Stimulated activated naive B cell treated with anti-CD40 and anti-IgM and Interleukin-4, amounts not matched to agents 10 μg/mL and 1 μg/mL and 100 μg/mL, for 72 hours (primary cell): ENCODE data around the gene CAMTA1.

Experiments used
- ATAC-seq, 2 donors: fragments of 150-1000 bp; cut with Tn5 transposase; replicated peaks; 2 replicates each; pipeline ENCODE4 v1.10.0; 2021; ENCODE audit warnings: moderate library complexity in 1 of 2
- DNase-seq: peaks from one replicate; pipeline ENCODE4 v3.0.0; 2021
- H3K27ac Mint-ChIP-seq: one replicate; pipeline ENCODE4 v1.8.0; 2022; ENCODE audit warnings: mild to moderate bottlenecking, mixed read lengths
- H3K27me3 Mint-ChIP-seq, 2 donors: one replicate each; pipeline ENCODE4 v1.8.0; 2022; ENCODE audit warnings: mixed read lengths in 2 of 2
- H3K36me3 Mint-ChIP-seq, 2 donors: one replicate each; pipeline ENCODE4 v1.8.0; 2022; ENCODE audit warnings: mixed read lengths in 2 of 2, mild to moderate bottlenecking in 1 of 2
- H3K4me1 Mint-ChIP-seq, 2 donors: one replicate each; pipeline ENCODE4 v1.8.0; 2022; ENCODE audit warnings: mixed read lengths in 2 of 2, mild to moderate bottlenecking in 1 of 2
- H3K4me3 Mint-ChIP-seq, 2 donors: one replicate each; pipeline ENCODE4 v1.8.0; 2022; ENCODE audit warnings: mild to moderate bottlenecking in 2 of 2, mixed read lengths in 2 of 2, moderate library complexity in 1 of 2
- H3K9me3 Mint-ChIP-seq, 2 donors: one replicate each; pipeline ENCODE4 v1.8.0; 2022; ENCODE audit warnings: mixed read lengths in 2 of 2, mild to moderate bottlenecking in 1 of 2

CAMTA1 gene

GRCh38 chr1:7524341-7525337 lies 739.4 kb downstream of the CAMTA1 start:
- no peak overlapping the region for H3K4me3 Mint-ChIP-seq
- no peak overlapping the region for H3K27ac Mint-ChIP-seq
- DNase-seq (no peak), ATAC-seq (no peak)
- H3K9me3 Mint-ChIP-seq: peaks cover 0 to 7% of the 10 kb centered on the region in 2 donors
- no peaks in the 10 kb centered on the region for H3K36me3 Mint-ChIP-seq
- H3K4me1 Mint-ChIP-seq: no peaks in the 10 kb centered on the region
- H3K27me3 Mint-ChIP-seq: peaks cover 4 to 17% of the 10 kb centered on the region in 2 donors

DNA sequence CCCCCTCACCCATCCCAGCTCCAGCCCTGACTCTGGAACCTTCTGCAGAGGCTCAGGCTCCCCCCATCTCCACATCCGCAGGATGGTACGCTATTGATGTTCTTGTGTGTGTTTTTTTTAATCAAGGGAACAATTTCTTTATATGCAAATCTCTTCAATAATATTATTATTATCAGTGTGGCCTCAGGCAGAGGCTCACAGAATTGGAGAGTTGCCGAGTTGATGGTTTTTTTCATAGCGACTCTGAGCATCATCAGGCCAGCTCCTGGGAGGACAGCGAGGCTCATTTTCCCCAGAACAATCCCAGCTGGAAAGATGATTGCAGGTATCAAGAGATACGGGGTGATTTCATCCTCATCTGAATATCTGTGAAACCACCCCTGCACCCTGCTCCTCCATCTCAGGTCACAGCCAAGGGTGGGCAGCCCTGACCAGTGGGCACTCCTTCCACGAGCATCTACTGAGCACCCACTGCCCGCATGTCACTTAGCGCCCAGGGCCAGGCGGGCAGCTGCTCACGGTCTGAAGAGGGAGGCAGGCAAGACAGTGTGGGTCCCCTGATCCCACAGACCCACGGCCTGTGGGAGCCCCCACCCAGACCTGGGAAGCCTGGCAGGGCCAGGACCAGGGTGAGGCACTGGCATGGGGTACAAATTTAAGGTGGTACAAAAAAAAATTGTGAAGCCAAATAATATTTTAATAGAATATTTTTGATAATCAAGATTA lies 740.2 kb downstream of the CAMTA1 start:
- Mint-ChIP-seq H3K27me3 (peaks cover 4 to 17% of the 10 kb centered on the region in 2 donors), H3K36me3 (no peaks in the 10 kb centered on the region), H3K9me3 (no peaks in the 10 kb centered on the region), H3K4me1 (no peaks in the 10 kb centered on the region), H3K4me3 (no peak overlapping the region), H3K27ac (no peak overlapping the region)
- ATAC-seq (no peak), DNase-seq (no peak)

GRCh38 chr1:7526196-7526866 lies 741.1 kb downstream of the CAMTA1 start:
- no peaks in the 10 kb centered on the region for H3K4me1 Mint-ChIP-seq
- no peaks in the 10 kb centered on the region for H3K9me3 Mint-ChIP-seq
- DNase-seq (no peak), ATAC-seq (no peak)
- no peak overlapping the region for H3K4me3 Mint-ChIP-seq
- no peaks in the 10 kb centered on the region for H3K36me3 Mint-ChIP-seq
- H3K27me3 Mint-ChIP-seq: peaks cover 4 to 17% of the 10 kb centered on the region in 2 donors
- H3K27ac Mint-ChIP-seq: no peak overlapping the region

- DNase-seq (no peak), ATAC-seq (no peak)
- Mint-ChIP-seq H3K27me3 (peaks cover 4 to 17% of the 10 kb centered on the region in 2 donors), H3K4me1 (no peaks in the 10 kb centered on the region), H3K9me3 (no peaks in the 10 kb centered on the region), H3K27ac (no peak overlapping the region), H3K4me3 (no peak overlapping the region), H3K36me3 (no peaks in the 10 kb centered on the region)
Measured at GRCh38 chr1:7526867-7527732, 741.8 kb downstream of the CAMTA1 start.

- Mint-ChIP-seq H3K36me3 (no peaks in the 10 kb centered on the region), H3K4me3 (no peak overlapping the region), H3K27ac (no peak overlapping the region), H3K27me3 (peaks cover 5 to 12% of the 10 kb centered on the region in 2 donors), H3K4me1 (no peaks in the 10 kb centered on the region), H3K9me3 (no peaks in the 10 kb centered on the region)
- DNase-seq (no peak), ATAC-seq (no peak)
Measured at GRCh38 chr1:7527733-7528045, 742.4 kb downstream of the CAMTA1 start.

- DNase-seq (no peak), ATAC-seq (no peak)
- Mint-ChIP-seq H3K27me3 (peaks cover 8 to 11% of the 10 kb centered on the region in 2 donors), H3K4me1 (no peaks in the 10 kb centered on the region), H3K4me3 (no peak overlapping the region), H3K27ac (no peak overlapping the region), H3K36me3 (no peaks in the 10 kb centered on the region), H3K9me3 (no peaks in the 10 kb centered on the region)
Measured at GRCh38 chr1:7528386-7529198, 743.3 kb downstream of the CAMTA1 start.

DNA sequence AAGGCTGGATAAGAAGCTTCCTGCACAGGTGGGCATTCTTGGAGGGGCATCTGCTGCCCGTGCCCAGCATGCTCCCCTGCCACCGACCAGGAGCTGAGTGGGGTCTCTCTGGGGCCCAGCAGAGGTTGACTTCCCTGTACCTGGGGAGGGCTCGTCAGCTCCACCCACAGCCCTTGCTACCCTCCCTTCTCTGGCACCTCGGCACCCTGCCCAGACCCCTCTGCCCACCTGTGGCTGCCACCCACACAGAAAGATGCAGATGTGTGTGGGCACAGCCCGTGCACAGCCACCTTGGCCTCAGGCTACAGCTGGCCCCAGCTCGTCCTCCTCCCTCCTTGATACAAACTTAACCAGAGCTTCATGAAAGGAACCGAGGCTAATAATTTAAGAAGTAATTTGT lies 744.7 kb downstream of the CAMTA1 start:
- no peaks in the 10 kb centered on the region for H3K4me1 Mint-ChIP-seq
- DNase-seq (no peak), ATAC-seq (no peak)
- no peak overlapping the region for H3K4me3 Mint-ChIP-seq
- peaks cover 12 to 13% of the 10 kb centered on the region in 2 donors for H3K27me3 Mint-ChIP-seq
- H3K27ac Mint-ChIP-seq: no peak overlapping the region
- no peaks in the 10 kb centered on the region for H3K9me3 Mint-ChIP-seq
- no peaks in the 10 kb centered on the region for H3K36me3 Mint-ChIP-seq

DNA sequence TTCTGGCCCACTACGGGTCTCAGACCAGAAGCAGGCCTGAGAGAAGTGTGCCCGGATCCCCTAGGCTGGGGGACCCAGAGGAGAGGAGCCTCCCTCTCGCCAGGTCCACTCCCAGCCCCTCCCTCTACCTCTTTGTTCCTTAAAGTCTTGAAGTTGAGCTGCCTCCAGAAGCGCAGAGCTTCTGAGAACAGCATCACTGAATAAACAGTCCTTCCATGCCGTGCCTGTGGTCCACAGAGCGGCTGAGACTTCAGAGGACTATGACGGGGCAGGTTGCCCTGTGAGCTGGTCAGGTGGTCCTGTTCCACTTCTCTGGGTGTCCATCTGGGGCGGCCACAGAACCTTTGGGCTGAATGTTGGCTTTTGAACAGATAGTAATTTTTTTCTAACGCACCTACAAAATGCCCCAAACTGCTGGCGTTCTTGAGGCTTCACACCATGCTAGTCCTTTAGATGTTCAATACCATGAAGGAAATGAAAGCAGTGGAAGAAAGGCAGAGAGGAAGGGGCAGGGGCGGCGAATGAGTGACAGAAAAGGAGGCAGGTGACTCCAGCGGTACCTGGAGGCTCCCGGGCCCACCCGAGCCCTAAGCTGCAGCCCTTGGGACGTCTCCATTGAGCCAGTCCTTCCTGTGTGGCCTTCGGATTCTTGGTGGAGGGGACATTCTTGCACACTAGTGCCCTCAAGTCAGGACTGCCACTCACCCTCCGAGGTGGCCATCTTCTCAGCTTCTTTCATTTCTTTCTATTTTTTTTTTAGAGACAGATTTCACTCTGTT lies 746.5 kb downstream of the CAMTA1 start:
- DNase-seq (no peak), ATAC-seq (no peak)
- Mint-ChIP-seq H3K4me1 (no peaks in the 10 kb centered on the region), H3K9me3 (no peaks in the 10 kb centered on the region), H3K27ac (no peak overlapping the region), H3K4me3 (no peak overlapping the region), H3K27me3 (peaks cover 12 to 20% of the 10 kb centered on the region in 2 donors), H3K36me3 (no peaks in the 10 kb centered on the region)

DNA sequence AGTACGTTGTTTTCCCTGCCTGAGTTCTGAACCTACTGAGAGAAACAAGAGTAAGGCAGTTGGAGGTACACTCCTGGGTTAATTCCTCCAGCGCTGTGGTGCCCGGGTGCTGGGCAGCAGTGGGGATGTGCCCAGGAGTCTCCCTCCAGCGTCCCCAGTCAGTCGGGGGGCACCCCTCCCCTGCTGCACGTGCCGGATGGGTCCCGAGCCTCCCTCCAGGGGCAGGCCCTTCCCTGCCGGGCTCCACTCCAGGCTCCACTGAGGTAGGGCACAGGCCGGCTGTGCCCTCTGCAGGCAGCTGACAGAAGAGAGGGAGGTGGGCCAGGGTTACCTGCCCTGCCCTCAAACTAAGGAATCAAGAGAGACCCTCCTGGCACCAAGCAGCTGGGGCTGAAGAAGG lies 747.8 kb downstream of the CAMTA1 start:
- Mint-ChIP-seq H3K9me3 (no peaks in the 10 kb centered on the region), H3K27ac (no peak overlapping the region), H3K4me3 (no peak overlapping the region), H3K27me3 (peaks cover 12 to 22% of the 10 kb centered on the region in 2 donors), H3K4me1 (no peaks in the 10 kb centered on the region), H3K36me3 (no peaks in the 10 kb centered on the region)
- ATAC-seq (no peak), DNase-seq (no peak)

DNA sequence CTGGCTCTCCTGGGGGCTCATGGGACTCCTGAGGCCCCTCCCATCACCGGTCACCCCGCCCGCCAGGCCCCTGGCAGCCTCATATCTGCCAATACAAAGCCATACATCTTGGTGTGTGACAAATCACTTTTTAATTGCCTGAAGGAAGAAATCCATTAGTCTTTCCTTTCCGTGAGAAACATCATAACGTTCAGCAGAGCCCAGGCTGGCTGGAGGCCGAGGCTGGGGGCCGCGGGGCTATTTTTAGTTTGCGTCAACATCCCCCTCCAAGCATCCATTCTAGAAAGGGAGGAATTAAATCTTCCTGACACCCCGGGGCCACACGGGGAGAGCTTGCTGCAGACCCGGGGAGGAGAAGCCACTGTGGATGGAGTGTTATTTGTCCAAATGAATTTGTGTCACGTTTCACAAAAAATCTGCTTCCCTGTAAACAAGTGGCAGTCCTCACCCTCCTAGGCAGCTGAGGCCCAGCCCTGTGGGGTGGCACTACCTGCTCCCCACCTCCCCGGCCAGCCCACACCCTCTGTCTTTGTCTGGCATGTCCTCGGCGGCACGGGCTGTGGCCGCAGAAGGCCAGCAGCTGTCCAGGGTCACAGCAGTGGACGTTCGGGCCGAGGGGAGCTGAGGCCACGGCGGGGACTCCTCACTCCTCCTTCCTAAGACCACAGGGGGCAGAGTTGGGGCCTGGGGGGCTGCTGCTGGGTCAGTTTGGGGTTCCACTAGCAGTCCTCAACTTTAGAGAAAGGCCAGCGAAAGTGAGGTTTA lies 749.0 kb downstream of the CAMTA1 start:
- DNase-seq (no peak), ATAC-seq (no peak)
- H3K9me3 Mint-ChIP-seq: no peaks in the 10 kb centered on the region
- no peak overlapping the region for H3K27ac Mint-ChIP-seq
- peaks cover 12 to 22% of the 10 kb centered on the region in 2 donors for H3K27me3 Mint-ChIP-seq
- no peaks in the 10 kb centered on the region for H3K36me3 Mint-ChIP-seq
- H3K4me3 Mint-ChIP-seq: no peak overlapping the region
- H3K4me1 Mint-ChIP-seq: no peaks in the 10 kb centered on the region

DNA sequence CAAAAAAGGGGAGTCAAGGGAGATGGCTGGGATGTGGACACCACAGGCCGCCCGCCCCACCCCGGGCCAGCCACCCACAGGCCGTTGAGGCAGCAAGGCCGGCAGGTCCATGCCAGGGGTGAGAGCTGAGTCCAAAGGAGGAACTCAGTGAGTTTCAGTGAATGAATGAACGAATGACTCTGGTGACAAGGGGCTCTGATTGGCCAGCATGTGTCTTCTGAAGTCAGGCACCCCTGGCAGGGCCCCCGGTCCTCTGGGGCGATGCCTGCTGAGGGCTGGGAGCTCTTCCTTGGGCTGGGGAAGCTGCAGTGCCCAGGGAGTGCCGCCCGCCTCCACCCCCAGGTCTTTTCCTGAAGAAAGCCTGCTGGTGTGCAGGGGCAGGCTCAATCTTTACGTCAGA lies 749.8 kb downstream of the CAMTA1 start:
- peaks cover 18 to 22% of the 10 kb centered on the region in 2 donors for H3K27me3 Mint-ChIP-seq
- no peak overlapping the region for H3K4me3 Mint-ChIP-seq

More for the DNA sequence above, 749.8 kb downstream of the CAMTA1 start:
- Mint-ChIP-seq H3K4me1 (no peaks in the 10 kb centered on the region), H3K27ac (no peak overlapping the region), H3K36me3 (no peaks in the 10 kb centered on the region), H3K9me3 (no peaks in the 10 kb centered on the region)
- no peak for DNase-seq
- no peak for ATAC-seq
